Measurements from ENCODE around the gene DAND5.
A peak's percentile ranks its signal among the peaks of the same experiment; 100 is the strongest.

The DAND5 gene

DNA sequence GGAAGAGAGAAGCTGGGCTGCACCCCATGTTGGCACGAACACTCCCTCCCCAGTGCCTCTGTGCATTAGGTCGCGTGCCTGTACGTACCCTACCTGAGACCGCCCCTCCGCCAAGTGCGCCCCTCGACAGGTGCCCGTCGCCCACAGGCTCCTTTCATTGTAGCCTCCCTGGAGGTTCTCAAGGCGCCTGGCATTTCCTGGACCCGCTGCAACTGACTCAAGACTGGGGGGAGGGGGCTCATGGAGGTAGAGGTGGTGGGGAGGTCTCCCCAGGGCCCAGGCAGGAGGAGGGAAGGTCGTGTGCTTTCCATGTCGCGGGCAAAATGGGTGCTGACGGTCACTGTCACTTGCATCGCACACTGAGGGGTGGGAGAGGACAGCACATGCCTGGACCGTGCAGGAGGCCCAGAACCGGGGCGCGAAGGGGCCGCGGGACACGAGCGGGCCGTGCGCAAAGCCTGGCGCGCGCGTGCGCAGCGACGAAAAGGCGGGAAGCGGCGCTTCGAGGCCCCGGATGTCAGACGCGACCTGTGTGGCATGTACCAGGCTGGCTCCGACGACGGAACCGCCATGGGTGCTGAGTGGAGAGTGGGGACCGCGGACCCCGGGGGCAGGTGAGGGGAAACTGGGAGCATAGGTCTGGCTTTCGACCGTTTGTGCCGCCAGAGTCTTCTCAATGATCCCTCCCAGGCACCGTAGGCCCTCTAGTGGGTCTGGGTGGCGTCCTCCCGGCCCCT, 42.4 kb downstream of the DAND5 start:
- DNase-seq, result no peak

- no peak for DNase-seq
These were observed 43.0 kb downstream of the DAND5 start for GRCh38 chr19:13012390-13012689.

GRCh38 chr19:13012690-13013608, 43.6 kb downstream of the DAND5 start:
- peak; percentile 32 for DNase-seq

GRCh38 chr19:13013649-13014048, 44.3 kb downstream of the DAND5 start:
- DNase-seq, result no peak

DNA sequence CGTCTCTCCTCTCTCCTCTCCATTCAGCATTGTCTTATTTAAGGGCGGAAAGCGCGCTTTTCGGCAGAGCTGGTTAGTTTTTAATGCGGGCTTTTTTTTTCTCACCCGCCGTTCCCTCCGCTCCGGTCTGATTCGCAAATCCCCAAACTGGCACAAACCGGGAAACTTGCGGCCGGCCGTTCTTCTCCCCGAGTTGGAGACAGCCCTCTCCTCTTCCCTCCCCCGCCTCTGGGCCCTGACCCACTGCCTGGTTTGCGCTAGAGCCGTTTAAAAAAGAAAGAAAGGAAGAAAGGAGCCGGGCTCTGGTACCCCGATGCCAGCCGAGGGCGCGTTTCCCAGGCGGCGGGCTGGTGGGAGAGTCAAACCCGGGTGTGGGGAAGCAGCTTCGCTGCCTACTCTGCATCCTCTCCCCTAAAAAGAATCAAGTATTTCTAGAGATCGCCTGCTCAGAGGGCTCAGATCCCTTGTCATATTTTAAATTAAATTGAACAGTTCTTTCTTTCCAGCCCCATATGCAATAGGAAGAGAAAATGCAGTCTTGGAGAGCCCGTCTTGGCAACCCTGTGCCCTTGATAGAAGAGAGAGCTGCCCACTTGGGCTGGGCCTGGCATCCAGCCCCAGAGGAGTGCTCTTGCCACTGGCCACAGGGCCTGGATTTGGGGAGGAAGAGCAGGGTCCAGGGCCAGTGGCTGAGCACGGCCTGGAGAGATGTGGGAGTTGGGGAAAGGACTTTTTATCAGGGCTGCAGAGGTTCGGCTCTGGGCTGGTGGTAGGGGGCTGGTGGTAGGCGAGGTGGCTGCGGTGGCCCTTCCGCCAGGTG, 44.9 kb downstream of the DAND5 start:
- no peak for DNase-seq

GRCh38 chr19:13014921-13015280, 45.5 kb downstream of the DAND5 start:
- DNase-seq, result no peak

GRCh38 chr19:13015361-13016223, 46.2 kb downstream of the DAND5 start:
- DNase-seq, result no peak

- no peak for DNase-seq
These were observed 46.9 kb downstream of the DAND5 start for GRCh38 chr19:13016245-13016627.

DNA sequence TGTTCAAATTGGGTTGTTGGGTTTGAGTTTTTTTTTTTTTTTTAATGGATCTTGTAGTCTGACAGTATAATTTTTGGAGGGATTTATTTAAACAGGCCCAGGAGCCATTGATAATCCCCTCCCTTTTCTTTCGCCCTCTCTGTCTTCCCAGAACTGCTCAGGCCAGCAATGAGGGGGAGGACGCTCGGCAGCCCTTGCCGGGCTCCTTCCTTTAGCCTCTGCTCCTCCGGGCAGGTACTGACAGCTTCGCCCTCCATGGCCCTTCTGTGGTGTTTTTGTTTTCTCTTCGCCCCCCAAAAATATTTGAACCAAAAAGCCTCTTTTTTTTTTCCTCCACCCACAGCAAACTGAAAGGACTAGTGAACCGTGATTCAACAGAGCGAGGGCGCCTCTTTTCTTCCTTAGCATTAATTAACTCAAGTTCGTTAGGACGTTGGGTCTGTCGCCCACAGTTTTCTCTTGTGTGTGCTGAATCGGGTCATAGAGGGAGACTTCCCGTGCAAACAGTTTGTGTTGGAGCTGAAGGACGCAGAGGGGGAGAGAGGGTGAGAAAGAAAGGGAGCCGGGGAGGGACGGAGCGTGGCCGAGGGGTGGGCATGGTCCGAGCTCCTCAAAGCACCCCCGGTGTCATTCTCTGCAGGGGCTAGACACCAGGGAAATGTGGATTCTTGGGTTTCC, 47.4 kb downstream of the DAND5 start:
- no peak for DNase-seq

- no peak for DNase-seq
These were observed 48.1 kb downstream of the DAND5 start for GRCh38 chr19:13017306-13018034.

GRCh38 chr19:13018035-13018914, 48.9 kb downstream of the DAND5 start:
- no peak for DNase-seq

- no peak for DNase-seq
These were observed 50.0 kb downstream of the DAND5 start for GRCh38 chr19:13019332-13019731.

DNA sequence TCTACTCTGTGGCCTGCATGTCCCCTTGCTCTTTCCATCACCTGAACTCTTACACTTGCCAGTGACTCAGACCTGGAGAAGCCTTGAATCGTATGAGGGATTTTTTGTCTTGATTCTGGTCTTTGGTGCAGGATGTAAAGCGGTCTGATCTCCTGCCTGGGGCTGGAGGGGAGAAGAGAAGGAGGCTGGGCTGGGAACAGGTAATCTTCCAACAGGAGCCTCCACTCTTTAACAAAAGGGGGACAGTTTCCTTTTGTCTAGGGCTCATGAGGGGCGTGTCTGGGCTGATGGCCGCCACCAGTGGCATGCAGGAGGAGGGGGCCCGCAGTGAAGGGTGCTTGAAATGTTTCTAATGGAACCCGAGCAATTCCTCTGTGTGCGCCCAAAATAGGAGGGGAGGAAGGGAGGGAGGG, 50.6 kb downstream of the DAND5 start:
- no peak for DNase-seq

DNA sequence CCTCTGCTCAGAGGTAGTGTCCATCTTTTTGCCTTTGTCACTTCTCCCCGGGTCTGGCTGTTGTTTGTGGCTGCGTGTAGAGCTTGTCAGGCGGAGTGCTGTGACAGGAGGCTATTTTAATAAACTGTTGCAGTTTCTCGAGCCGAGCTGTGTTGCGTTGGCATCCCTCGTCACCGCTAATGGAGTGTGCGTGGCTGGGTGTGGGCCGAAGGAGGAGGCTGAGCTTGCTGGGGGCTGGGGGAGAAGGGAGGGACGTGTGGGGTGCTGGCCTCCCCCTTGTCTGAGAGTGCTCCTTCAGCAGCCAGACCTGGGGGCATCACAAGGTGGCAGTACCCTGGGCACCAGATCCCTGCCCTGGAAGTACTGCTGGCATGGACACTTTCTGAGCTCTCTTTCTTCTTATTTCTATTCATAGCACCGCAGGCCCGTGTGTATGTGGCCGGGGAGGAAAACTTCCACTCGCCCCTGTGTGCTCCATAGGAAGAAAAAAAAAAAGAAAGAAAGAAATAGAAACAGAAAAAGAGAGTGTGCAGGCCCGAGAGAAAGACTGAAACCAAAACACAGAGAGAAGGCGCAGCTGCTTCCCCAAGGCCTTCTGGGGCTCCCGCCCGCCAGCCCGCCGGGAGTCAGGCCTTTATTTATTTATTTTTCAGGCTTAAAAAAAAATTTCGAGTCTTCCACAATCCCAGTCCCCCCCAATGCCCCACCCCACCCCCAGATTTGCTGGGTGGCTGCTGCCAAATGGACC, 52.9 kb downstream of the DAND5 start:
- DNase-seq, result no peak

- DNase-seq, result no peak
These were observed 53.7 kb downstream of the DAND5 start for GRCh38 chr19:13022859-13023636.

GRCh38 chr19:13023656-13024055, 54.3 kb downstream of the DAND5 start:
- no peak for DNase-seq

All from activated CD8-positive, alpha-beta memory T cell treated with anti-CD3 and anti-CD28 coated beads, Interleukin-2, amount 50 U/mL, for 4 hours (primary cell).